Ishikawa (cell line): ENCODE results near the gene STRBP.

ENCODE experiments used
- USF1 ChIP-seq: IDR thresholded peaks from 2 replicates; pipeline ENCODE4 v1.6.1; 2012
- YY1 ChIP-seq: IDR thresholded peaks from 2 replicates; pipeline ENCODE4 v1.6.1; 2012; ENCODE audit warnings: low read depth
- ZBTB7A ChIP-seq: IDR thresholded peaks from 2 replicates; pipeline ENCODE4 v1.6.1; 2012; ENCODE audit warnings: low read depth

GRCh38 chr9:123281659-123282350 lies 13.4 kb upstream of the STRBP start:
- TF ChIP-seq YY1 (no peak), USF1 (no peak), ZBTB7A (no peak)
